ENCODE results near the gene IL22. TPM values are rescaled to one million over a fixed set of nuclear protein-coding genes. Genes with fewer than 3 reads are reported as not detected.

Gene IL22
- total and polyA plus RNA-seq, 9 of the 15 experiments (the other 6 are each of a cell fraction or from before 2014, with no cell fraction given) = not detected

DNA sequence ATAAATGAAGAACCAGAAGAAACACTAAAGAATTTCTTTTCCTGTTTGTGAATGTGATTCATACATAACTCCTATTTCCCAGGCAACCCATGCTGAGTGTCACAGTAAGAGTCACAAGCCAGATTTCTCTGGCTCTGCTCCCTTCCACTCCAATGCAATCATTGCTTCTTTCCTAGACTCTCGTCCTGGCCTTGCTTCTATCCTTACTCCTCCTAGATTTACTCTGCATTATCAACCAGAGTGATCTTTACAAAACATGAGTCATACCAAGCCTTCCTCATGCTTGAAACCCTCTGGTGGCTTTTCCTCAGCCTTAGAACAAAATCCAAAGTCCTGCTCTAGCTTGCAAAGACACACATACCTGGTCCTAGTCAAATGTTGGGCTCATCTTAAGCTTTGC is 13.3 kb downstream of the IL22 start (continued):
- TF ChIP-seq ZFX (CRISPR knock-in tag; IDR thresholded peaks at IDR 0.05) = no peak
- peak; percentile 21; the same call in 1 of the 2 replicates for TF ChIP-seq GATA2 (CRISPR knock-in tag; IDR thresholded peaks at IDR 0.05)
- TF ChIP-seq ELF2 (CRISPR knock-in tag; IDR thresholded peaks at IDR 0.05) = no peak
- no peak for TF ChIP-seq ZNF764 (CRISPR knock-in tag; IDR thresholded peaks at IDR 0.05; ENCODE audit: low read depth)
- TF ChIP-seq ZNF282 (CRISPR knock-in tag; IDR thresholded peaks at IDR 0.05) = no peak
- TF ChIP-seq BRD9 (IDR thresholded peaks at IDR 0.05; ENCODE audit: low read depth, partially characterized antibody) = no peak
- TF ChIP-seq, protein P1, sequence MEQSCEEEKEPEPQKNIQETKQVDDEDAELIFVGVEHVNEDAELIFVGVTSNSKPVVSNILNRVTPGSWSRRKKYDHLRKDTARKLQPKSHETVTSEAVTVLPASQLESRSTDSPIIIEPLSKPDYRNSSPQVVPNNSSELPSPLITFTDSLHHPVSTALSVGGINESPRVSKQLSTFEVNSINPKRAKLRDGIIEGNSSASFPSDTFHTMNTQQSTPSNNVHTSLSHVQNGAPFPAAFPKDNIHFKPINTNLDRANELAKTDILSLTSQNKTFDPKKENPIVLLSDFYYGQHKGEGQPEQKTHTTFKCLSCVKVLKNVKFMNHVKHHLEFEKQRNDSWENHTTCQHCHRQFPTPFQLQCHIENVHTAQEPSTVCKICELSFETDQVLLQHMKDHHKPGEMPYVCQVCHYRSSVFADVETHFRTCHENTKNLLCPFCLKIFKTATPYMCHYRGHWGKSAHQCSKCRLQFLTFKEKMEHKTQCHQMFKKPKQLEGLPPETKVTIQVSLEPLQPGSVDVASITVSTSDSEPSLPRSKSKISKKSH (CRISPR knock-in tag; IDR thresholded peaks at IDR 0.05) = no peak
- TF ChIP-seq EP400 (IDR thresholded peaks at IDR 0.05) = no peak
- TF ChIP-seq SNIP1 (IDR thresholded peaks at IDR 0.05; ENCODE audit: low read depth) = no peak
- no peak for TF ChIP-seq TARDBP (IDR thresholded peaks at IDR 0.05)
- TF ChIP-seq RFX1 (IDR thresholded peaks at IDR 0.05) = peak; percentile 66
- no peak for TF ChIP-seq MTA1 (IDR thresholded peaks at IDR 0.05; ENCODE audit: borderline replicate concordance)
- TF ChIP-seq, protein P2, sequence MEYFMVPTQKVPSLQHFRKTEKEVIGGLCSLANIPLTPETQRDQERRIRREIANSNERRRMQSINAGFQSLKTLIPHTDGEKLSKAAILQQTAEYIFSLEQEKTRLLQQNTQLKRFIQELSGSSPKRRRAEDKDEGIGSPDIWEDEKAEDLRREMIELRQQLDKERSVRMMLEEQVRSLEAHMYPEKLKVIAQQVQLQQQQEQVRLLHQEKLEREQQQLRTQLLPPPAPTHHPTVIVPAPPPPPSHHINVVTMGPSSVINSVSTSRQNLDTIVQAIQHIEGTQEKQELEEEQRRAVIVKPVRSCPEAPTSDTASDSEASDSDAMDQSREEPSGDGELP (CRISPR knock-in tag; IDR thresholded peaks at IDR 0.05; ENCODE audit: borderline replicate concordance) = no peak
- TF ChIP-seq, protein P3, sequence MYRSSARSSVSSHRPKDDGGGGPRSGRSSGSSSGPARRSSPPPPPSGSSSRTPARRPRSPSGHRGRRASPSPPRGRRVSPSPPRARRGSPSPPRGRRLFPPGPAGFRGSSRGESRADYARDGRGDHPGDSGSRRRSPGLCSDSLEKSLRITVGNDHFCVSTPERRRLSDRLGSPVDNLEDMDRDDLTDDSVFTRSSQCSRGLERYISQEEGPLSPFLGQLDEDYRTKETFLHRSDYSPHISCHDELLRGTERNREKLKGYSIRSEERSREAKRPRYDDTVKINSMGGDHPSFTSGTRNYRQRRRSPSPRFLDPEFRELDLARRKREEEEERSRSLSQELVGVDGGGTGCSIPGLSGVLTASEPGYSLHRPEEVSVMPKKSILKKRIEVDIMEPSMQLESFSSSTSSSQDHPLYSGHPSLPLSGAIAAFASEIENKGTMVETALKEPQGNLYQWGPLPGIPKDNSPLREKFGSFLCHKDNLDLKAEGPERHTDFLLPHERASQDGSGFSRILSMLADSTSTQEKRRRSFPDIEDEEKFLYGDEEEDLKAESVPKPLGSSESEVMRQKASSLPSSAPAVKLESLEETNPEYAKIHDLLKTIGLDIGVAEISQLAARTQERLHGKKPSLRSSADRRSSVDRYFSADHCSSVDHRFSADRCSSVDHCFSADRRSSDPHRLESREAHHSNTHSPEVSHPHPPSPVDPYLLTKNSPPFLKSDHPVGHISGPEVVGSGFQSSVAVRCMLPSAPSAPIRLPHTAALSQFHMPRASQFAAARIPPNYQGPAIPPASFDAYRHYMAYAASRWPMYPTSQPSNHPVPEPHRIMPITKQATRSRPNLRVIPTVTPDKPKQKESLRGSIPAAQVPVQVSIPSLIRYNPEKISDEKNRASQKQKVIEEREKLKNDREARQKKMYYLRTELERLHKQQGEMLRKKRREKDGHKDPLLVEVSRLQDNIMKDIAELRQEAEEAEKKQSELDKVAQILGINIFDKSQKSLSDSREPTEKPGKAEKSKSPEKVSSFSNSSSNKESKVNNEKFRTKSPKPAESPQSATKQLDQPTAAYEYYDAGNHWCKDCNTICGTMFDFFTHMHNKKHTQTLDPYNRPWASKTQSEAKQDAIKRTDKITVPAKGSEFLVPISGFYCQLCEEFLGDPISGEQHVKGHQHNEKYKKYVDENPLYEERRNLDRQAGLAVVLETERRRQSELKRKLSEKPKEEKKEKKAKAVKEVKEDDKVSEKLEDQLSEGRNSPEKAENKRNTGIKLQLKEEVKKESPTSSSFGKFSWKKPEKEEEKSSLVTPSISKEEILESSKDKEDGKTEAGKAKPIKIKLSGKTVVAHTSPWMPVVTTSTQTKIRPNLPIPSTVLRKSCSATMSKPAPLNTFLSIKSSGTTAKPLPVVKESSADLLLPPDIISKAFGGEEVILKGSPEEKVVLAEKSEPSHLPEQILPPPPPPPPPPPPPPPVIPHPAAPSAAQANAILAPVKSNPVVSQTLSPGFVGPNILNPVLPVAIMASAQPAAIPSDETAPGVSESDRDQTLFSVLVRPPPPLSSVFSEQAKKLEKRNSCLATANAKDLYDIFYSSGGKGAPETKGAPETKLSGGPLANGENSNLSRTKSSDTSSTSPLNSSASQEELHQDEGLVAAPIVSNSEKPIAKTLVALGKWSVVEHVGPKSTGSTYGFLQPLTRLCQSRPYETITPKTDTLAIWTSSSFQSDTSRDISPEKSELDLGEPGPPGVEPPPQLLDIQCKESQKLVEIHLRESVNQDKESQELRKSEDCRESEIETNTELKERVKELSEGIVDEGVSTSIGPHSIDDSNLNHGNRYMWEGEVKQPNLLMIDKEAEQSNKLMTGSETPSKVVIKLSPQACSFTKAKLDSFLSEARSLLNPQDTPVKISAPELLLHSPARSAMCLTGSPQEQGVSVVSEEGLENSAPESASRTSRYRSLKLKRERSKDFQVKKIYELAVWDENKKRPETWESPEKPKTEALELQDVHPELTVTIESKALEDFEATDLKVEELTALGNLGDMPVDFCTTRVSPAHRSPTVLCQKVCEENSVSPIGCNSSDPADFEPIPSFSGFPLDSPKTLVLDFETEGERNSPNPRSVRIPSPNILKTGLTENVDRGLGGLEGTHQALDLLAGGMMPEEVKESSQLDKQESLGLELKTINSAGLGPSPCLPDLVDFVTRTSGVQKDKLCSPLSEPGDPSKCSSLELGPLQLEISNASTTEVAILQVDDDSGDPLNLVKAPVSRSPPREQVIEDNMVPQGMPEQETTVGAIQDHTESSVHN (IDR thresholded peaks at IDR 0.05; ENCODE audit: borderline replicate concordance in 1 of 2, low read depth in 1 of 2) = peak in 1 of 2 experiments; percentile 63; a peak in 2 of 4 replicates
- TF ChIP-seq, protein P4, sequence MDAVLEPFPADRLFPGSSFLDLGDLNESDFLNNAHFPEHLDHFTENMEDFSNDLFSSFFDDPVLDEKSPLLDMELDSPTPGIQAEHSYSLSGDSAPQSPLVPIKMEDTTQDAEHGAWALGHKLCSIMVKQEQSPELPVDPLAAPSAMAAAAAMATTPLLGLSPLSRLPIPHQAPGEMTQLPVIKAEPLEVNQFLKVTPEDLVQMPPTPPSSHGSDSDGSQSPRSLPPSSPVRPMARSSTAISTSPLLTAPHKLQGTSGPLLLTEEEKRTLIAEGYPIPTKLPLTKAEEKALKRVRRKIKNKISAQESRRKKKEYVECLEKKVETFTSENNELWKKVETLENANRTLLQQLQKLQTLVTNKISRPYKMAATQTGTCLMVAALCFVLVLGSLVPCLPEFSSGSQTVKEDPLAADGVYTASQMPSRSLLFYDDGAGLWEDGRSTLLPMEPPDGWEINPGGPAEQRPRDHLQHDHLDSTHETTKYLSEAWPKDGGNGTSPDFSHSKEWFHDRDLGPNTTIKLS (IDR thresholded peaks at IDR 0.05; ENCODE audit: borderline replicate concordance, low read depth) = no peak
